Natural killer cell treated with Interleukin-12 subunit alpha and Interleukin-12 subunit beta and Interleukin-15 and Interleukin-18, amount 100 ng/mL, for 72 hours (primary cell): Measurements from ENCODE around the gene BORCS8. TPM values are rescaled to one million over a fixed set of nuclear protein-coding genes. Genes with fewer than 3 reads are reported as not detected.

Experiments
- ATAC-seq, 2 donors: fragments of 150-1000 bp; cut with Tn5 transposase in 1 of 2; sonication (Bioruptor Pico), chemical (Tn5 transposase) in 1 of 2; 2 replicates each; pipeline ENCODE4 v1.10.0; 2021
- DNase-seq: peaks from one replicate; pipeline ENCODE4 v3.0.0; 2022; ENCODE audit warnings: low spot score
- H3K27ac Mint-ChIP-seq, 2 donors: 1 replicate in 1 of 2; 2 replicates in 1 of 2; pipeline ENCODE4 v1.8.0; 2022; ENCODE audit warnings: mixed read lengths in 2 of 2, mild to moderate bottlenecking in 1 of 2, moderate library complexity in 1 of 2
- H3K27me3 Mint-ChIP-seq, 2 donors: 1 replicate in 1 of 2; 2 replicates in 1 of 2; pipeline ENCODE4 v1.8.0; 2022; ENCODE audit warnings: mixed read lengths in 2 of 2
- H3K36me3 Mint-ChIP-seq: one replicate; pipeline ENCODE4 v1.8.0; 2022; ENCODE audit warnings: mixed read lengths
- H3K4me1 Mint-ChIP-seq, 2 donors: 1 replicate in 1 of 2; 2 replicates in 1 of 2; pipeline ENCODE4 v1.8.0; 2022; ENCODE audit warnings: low read depth in 2 of 2, mixed read lengths in 2 of 2, mild to moderate bottlenecking in 1 of 2
- H3K4me3 Mint-ChIP-seq: one replicate; pipeline ENCODE4 v1.8.0; 2022; ENCODE audit warnings: mixed read lengths
- H3K9me3 Mint-ChIP-seq: 2 replicates; pipeline ENCODE4 v1.8.0; 2022; ENCODE audit warnings: mixed read lengths
- total RNA-seq, 2 donors: library from RNA; stranded (reverse); gene quantifications; one replicate each; pipeline ENCODE4 v1.2.3, GENCODE V29; 2022

BORCS8 gene
- total RNA-seq, 2 donors from 2014 or later, result 47.2 to 64.5 TPM

DNA sequence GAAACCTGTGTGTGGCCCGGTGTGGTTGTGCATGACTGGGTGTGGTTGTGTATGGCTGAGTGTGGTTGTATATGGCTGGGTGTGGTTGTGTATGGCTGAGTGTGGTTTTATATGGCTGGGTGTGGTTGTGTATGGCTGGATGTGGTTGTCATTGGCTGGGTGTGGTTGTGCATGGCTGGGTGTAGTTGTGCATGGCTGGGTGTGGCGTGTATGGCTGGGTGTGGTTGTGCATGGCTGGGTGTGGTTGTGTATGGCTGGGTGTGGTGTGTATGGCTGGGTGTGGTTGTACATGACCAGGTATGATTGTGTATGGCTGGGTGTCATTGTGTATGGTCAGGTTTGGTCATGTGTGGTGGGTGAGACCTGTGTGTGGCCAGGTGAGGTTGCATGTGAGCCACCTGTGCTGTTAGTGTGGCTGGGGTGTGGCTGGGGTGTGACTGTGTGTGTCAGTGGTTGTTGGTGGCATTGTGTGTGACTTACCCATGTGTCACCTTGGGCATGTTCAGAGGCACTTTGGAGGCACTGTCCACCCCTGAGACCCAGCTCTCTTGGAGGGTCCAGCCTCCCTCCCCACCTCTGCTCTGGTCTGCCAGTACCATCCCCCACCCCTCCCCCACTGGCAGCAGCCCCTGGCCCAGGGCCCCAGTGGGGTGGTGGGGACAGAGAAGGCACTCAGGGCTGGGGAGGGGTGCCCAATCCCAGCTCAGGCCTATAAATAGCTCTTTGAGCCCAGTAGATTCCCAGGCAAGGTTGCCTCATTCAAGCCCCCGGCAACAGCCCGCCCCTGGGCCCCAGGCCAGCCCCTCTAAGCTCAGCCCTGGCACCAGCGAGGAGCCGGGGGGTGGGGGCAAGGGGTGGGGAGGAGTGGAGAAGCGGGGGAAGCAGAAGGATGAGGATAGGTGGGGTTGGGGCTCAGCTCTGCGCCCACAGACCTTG lies 16.0 kb upstream of the BORCS8 start:
- no peak for DNase-seq
- Mint-ChIP-seq H3K9me3 (no peaks in the 10 kb centered on the region), H3K36me3 (no peaks in the 10 kb centered on the region), H3K27me3 (peaks cover 0 to 11% of the 10 kb centered on the region in 2 donors), H3K4me1 (peaks cover 16 to 19% of the 10 kb centered on the region in 2 donors), H3K4me3 (no peak overlapping the region), H3K27ac (peak overlapping the region in 1 of 2 donors; percentile 13)
- no peak for ATAC-seq

DNA sequence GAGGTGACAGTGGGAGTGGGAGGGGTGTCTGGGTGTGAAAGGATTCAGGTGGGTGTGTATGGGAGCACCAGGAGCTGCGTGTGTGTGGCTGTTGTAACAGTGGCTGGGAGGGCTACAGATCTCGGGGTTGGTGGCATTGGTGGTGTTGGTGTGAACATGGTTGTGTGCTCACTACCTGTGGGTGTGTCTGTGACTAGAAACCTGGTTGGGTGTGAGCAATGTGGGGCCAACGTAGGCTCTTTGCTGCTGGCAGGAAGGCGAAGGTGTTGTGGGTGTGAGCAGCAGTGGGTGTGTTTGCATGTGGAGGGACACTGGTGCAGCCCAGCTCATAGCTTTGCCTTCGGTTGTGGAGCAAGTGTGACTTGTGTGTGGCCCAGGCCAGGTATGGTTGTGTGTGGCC lies 15.0 kb upstream of the BORCS8 start:
- H3K27me3 Mint-ChIP-seq, result peaks cover 0 to 9% of the 10 kb centered on the region in 2 donors
- H3K9me3 Mint-ChIP-seq, result no peaks in the 10 kb centered on the region
- no peaks in the 10 kb centered on the region for H3K36me3 Mint-ChIP-seq
- H3K4me1 Mint-ChIP-seq, result peaks cover 19 to 21% of the 10 kb centered on the region in 2 donors
- H3K4me3 Mint-ChIP-seq, result peak overlapping the region; percentile 29
- no peak overlapping the region for H3K27ac Mint-ChIP-seq
- DNase-seq (no peak), ATAC-seq (no peak)

DNA sequence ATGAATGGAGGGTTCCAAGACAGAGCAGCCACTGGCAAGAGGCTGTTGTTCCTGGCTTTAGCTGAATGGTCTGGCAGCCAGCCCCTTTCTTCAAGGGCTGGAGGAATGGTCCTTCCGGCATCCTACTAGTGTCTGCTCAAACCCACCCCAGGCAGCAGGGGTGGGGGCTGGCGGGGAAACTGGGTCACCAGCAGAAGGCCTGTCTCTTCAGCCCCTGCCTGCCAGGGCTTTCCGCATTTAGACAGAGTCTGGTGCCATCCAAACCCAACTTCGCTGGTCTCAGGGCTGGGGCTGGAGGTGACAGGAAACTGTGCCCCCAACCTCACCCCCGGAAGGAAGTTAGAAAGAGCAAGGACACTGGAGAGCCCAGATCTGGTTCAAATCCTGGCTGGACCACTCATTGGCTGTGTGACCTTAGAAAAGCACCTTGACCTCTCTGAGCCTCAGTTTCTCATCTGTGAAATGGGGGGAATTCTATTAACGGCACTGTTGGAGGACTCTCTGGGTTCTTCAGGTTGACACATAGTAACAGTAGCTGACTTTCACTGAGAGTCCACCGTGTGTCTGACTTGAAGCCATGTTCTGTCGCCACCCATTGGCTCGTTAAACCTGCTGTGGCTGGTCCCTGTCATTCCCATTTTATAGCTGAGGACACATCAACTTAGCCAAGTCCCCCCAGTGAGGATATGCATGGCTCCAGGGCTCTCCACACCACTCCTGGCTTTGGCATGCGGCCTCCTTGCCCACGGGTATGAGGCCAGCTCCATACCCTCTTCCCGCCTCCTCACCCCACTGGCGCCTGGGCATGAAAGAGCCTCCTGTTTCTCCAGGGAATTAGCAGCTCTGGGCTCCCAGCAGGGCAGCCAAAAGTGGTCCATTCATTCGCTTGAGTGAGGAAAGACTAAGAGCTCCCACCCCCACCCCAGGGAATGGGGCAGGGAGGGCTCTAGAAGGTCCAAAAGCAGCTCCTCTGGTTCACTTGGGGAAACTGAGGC lies 13.8 kb upstream of the BORCS8 start:
- peaks cover 19 to 21% of the 10 kb centered on the region in 2 donors for H3K4me1 Mint-ChIP-seq
- DNase-seq, result no peak
- ATAC-seq, result no peak
- H3K27ac Mint-ChIP-seq, result peak overlapping the region in 1 of 2 donors; percentile 42
- H3K27me3 Mint-ChIP-seq, result peaks cover 0 to 5% of the 10 kb centered on the region in 2 donors
- H3K36me3 Mint-ChIP-seq, result no peaks in the 10 kb centered on the region
- no peak overlapping the region for H3K4me3 Mint-ChIP-seq
- no peaks in the 10 kb centered on the region for H3K9me3 Mint-ChIP-seq

DNA sequence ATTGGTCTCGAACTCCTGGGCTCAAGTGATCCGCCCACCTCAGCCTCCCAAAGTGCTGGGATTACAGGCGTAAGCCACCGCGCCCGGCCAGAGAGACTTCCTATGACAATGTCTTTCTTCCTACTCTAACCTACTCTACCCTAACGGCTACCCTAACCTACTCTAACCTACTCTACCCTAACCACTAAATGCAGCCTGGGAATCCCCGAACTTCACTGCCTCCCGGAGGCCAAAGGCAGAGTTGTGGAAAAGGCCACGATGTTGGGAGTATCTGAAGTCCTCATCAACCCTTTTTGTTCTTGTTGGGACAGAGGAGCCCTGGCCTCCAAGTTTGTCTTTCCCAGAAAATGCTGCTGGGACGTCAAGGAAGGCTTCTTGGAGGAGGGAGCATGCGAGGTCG lies 12.2 kb upstream of the BORCS8 start:
- Mint-ChIP-seq H3K27me3 (no peaks in the 10 kb centered on the region), H3K36me3 (no peaks in the 10 kb centered on the region), H3K9me3 (no peaks in the 10 kb centered on the region), H3K4me1 (peaks cover 19 to 21% of the 10 kb centered on the region in 2 donors), H3K27ac (peak overlapping the region; percentile 42 to 86), H3K4me3 (peak overlapping the region; percentile 91)
- DNase-seq (no peak), ATAC-seq (no peak)

DNA sequence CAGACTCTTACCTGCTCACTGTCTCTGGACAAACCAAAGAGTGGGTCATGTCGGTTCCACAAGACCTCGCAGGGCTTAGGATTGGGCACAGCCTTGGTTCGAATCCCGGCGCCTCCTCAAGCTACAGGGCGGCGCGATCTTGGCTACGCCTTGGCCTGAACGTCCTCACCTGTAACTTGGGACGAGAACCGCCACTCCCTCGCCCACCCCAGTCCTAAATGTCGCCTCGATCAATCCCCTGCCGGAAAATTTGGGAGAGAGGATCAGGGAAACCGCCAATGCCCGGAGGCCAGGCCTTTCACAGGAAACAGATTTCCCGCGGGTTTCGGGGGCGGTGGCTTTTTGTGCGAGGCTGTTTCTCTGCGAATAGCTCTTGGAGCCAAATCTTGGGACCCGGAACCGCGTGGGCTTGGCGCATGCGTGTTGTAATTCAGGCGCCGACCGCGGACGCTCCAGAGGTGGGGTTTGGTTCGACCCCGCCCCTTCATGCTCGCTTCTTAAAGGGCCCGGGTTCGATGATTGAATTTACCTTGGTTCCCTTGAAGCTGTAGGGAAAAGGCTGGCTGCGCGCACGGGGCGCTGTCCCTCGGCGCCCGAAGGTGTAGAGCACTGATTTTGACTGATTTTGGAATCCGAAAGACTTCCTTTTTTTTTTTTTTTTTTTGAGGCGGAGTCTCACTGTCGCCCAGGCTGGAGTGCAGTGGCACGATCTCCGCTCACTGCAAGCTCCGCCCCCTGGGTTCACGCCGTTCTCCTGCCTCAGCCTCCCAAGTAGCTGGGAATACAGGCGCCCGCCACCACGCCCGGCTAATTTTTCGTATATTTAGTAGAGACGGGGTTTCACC lies 11.3 kb upstream of the BORCS8 start, which contains the start of gene NR2C2AP:
TSS of gene NR2C2AP (minus strand) at position 403 of the 845 bp plus-strand sequence. CDS start at position 49, 354 bp downstream.
- H3K27ac Mint-ChIP-seq, result peak within 1 kb of the TSS; percentile 86 to 92
- no peaks in the 10 kb centered on the region for H3K27me3 Mint-ChIP-seq
- no peaks in the 10 kb centered on the region for H3K36me3 Mint-ChIP-seq
- peaks cover 19 to 21% of the 10 kb centered on the region in 2 donors for H3K4me1 Mint-ChIP-seq
- peak; percentile 92 for DNase-seq
- peak within 1 kb of the TSS; percentile 91 for H3K4me3 Mint-ChIP-seq
- peak; percentile 93 to 95 for ATAC-seq
- H3K9me3 Mint-ChIP-seq, result no peaks in the 10 kb centered on the region

DNA sequence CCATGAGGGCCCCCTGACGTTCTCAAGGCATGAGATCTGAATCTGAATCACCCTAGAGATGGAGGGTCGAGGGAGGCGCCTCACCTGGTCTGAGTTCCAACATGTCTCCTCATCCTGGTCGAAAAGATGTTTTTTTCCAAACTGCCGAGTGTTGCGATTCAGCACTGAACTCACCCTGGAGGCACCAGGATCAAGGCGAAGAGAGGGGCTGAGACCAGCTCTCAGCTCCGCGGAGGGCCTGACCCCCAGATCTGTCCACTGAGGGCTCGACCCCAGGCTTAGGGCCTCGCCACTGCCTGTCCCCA lies 10.7 kb upstream of the BORCS8 start:
- H3K36me3 Mint-ChIP-seq, result no peaks in the 10 kb centered on the region
- no peaks in the 10 kb centered on the region for H3K9me3 Mint-ChIP-seq
- peak overlapping the region; percentile 91 for H3K4me3 Mint-ChIP-seq
- H3K27ac Mint-ChIP-seq, result peak overlapping the region; percentile 86 to 92
- ATAC-seq (peak in 1 of 2 donors; percentile 12), DNase-seq (no peak)
- peaks cover 15 to 19% of the 10 kb centered on the region in 2 donors for H3K4me1 Mint-ChIP-seq
- H3K27me3 Mint-ChIP-seq, result no peaks in the 10 kb centered on the region

DNA sequence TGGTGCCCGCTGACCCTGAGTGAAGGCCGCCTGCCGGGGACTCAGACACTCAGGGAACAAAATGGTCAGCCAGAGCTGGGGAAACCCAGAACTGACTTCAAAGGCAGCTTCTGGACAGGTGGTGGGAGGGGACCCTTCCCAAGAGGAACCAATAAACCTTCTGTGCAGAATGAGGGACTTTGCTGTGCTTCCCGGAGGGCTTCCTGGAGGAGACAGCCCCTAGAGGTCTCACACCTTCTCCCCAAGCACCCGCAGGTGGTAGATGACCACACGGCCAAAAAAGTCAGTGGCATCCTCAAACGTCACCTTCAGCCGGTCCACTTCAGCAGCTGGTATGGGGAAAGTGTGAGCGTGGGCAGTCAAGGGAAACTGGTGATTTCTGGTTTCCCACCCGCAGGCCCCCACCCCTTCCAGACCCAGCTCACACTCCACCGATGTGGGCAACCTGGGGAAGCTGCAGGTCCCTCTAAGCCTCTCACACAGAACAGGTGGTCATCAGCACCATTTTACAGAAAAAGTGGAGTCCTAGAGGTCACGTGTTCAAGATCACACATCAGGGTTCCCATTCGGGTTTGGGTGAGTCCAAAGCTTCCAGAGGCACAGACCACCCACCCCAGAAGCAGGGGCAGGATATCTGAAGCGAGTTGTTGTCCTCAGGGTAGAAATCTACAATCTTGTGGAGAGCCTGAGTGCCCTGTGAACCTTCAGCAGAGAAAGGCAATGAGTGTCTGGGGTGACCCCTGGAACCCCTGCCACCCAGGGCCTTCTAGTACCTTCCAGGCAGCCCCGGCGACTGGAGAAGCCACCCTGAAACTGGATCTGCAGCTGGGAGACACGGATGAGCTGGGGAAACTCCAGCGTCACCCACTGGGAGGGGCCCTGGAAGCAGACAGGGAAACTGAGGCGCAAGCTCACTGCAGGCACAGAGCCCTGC lies 10.0 kb upstream of the BORCS8 start:
- H3K9me3 Mint-ChIP-seq, result no peaks in the 10 kb centered on the region
- peaks cover 8 to 12% of the 10 kb centered on the region in 2 donors for H3K4me1 Mint-ChIP-seq
- peak overlapping the region; percentile 86 to 92 for H3K27ac Mint-ChIP-seq
- ATAC-seq (no peak), DNase-seq (no peak)
- H3K4me3 Mint-ChIP-seq, result peak overlapping the region; percentile 91
- no peaks in the 10 kb centered on the region for H3K36me3 Mint-ChIP-seq
- no peaks in the 10 kb centered on the region for H3K27me3 Mint-ChIP-seq

DNA sequence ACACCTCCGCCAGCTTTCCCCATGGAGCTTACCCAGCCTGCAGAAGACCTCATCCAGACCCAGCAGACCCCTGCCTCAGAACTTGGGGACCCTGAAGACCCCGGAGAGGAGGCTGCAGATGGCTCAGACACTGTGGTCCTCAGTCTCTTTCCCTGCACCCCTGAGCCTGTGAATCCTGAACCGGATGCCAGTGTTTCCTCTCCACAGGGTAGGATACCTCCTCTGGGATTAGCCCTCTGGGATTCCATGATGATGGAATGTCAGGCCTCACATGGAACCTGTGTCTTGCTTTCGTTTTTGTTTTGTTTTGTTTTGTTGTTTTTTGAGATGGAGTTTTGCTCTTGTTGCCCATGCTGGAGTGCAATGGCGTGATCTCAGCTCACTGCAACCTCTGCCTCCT lies 2.0 kb upstream of the BORCS8 start:
- Mint-ChIP-seq H3K27me3 (no peaks in the 10 kb centered on the region), H3K4me3 (peak overlapping the region; percentile 92), H3K4me1 (peaks cover 23 to 24% of the 10 kb centered on the region in 2 donors), H3K36me3 (no peaks in the 10 kb centered on the region), H3K27ac (peak overlapping the region; percentile 97 to 99), H3K9me3 (no peaks in the 10 kb centered on the region)
- no peak for DNase-seq
- no peak for ATAC-seq

DNA sequence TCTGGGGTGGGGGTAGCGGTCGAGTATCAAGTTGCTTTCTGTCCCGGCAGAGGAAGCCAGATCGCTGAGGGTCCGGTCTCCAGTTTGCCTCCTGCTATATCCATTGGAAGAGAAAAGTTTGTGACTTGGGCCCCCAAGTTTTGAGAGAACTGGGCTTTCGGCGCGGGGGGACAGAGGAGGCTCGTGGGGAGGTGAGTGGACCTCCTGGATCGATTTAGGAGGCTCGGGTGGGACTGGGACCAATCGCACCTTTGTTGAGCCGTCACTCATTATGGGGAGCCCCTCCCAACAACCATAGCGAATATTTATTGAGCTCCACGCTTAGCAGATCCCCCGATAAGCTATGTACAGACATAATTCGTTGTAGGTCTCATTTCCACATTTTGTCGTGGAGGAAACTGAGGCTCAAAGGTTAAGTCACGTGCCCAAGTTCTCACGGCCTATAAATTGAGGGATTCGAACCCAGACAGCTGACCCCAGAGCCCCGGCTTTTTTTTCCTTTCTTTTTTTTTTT lies 1.0 kb upstream of the BORCS8 start:
- Mint-ChIP-seq H3K27ac (peak overlapping the region; percentile 97 to 99), H3K4me1 (peaks cover 23 to 24% of the 10 kb centered on the region in 2 donors), H3K9me3 (no peaks in the 10 kb centered on the region), H3K36me3 (no peaks in the 10 kb centered on the region), H3K4me3 (peak overlapping the region; percentile 92), H3K27me3 (no peaks in the 10 kb centered on the region)
- DNase-seq (no peak), ATAC-seq (no peak)

DNA sequence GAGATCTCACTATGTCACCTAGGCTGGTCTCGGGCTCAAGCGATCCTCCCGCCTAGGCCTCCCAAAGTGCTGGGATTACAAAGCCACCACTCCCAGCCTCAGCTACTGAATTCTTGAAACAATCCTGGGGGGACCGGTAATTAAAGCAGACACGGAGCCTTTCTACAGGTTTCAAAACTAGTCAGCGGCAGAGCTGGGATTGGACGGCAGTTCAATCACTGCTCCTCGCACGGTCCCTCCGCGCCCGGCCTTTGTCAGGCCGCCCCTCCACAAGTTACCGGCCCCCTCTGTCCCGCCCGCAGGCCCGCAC lies 229 bp downstream of the BORCS8 start:
- Mint-ChIP-seq H3K27ac (peak overlapping the region; percentile 97 to 99), H3K36me3 (peaks cover 2% of the 10 kb centered on the region), H3K27me3 (no peaks in the 10 kb centered on the region), H3K9me3 (no peaks in the 10 kb centered on the region), H3K4me1 (peaks cover 26 to 27% of the 10 kb centered on the region in 2 donors), H3K4me3 (peak overlapping the region; percentile 92)
- DNase-seq (no peak), ATAC-seq (no peak)

DNA sequence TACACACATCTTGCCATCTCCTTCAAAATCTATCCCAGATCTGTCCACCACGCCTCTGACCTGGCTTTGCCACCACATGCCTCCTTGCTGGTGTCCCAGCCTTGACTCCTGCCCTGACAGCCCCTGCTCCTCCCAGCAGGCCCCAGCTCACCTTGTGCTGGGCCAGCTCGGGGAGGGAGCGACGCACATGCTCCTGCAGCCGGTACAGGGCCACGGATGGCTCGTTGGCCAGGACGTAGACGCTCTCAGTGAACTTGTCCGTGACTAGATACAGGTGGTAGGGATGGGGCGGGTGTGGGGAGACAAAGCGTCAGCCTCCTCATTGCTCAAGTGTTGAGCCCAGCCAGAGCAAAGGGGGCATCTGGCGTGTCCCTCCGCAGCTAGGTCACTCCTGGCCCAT lies 5.2 kb downstream of the BORCS8 start:
- Mint-ChIP-seq H3K4me3 (no peak overlapping the region), H3K36me3 (peaks cover 9% of the 10 kb centered on the region), H3K27ac (no peak overlapping the region), H3K27me3 (no peaks in the 10 kb centered on the region), H3K4me1 (peaks cover 26 to 27% of the 10 kb centered on the region in 2 donors), H3K9me3 (no peaks in the 10 kb centered on the region)
- ATAC-seq (no peak), DNase-seq (no peak)
